HG02759 (cell line): Measurements from ENCODE around the gene KLC3.

Source experiments
- ATAC-seq: cut with Tn5 transposase; IDR thresholded peaks from one replicate; pipeline ENCODE4 v1.9.1; 2021; ENCODE audit warnings: mild to moderate bottlenecking, moderate library complexity; ENCODE audit not compliant: unreplicated experiment

Gene KLC3

DNA sequence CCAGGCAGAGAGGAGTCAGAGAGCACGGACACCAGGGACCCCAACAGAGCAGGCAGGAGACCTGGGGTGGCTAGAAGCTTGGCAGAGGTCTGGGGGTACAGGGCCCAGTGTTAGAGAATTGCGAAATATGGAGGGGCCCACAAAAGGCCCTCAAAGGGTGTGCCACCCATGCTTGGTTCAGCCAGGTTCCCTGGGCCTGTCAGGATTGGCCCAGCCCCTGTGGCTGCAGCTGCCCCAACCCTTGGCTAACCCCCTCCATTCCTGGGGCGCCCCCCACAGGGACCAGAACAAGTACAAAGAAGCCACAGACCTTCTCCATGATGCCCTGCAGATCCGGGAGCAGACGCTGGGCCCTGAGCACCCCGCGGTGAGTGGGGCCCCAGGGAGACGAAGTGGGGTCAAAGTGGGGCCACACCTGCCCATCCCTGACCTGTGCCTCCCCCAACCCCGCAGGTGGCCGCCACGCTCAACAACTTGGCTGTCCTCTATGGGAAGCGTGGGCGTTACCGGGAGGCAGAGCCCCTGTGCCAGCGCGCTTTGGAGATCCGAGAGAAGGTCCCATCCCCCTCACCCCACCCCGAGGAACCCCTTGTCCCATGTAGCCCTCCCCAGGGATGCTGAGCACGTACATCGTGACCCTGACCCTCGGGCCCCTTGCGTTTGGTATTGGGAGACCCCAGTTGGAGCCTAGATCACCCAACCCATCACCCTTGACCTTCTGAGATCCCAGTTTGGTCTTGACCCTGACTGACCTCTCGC is 8.0 kb downstream of the KLC3 start:
- ATAC-seq = no peak

DNA sequence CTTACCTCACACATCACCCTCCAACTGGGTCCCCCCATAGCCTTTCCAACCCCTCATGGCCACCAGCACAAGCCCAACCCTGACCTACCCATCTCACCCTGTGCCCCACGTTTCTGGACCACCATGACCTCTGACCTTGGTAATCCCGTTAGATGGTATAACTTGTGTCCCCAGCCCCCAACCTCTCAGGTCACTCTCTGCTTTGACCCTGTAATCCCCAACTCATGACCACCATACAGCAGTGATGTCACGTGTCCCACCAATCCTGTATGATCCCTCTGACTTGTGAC is 8.5 kb downstream of the KLC3 start:
- no peak for ATAC-seq

- no peak for ATAC-seq
These were observed 8.9 kb downstream of the KLC3 start for GRCh38 chr19:45349430-45349941.

GRCh38 chr19:45350477-45351058 is 10.0 kb downstream of the KLC3 start:
- no peak for ATAC-seq

GRCh38 chr19:45351401-45351952 is 10.9 kb downstream of the KLC3 start:
- ATAC-seq = no peak

- ATAC-seq = no peak
These were observed 11.5 kb downstream of the KLC3 start for GRCh38 chr19:45352062-45352461.

DNA sequence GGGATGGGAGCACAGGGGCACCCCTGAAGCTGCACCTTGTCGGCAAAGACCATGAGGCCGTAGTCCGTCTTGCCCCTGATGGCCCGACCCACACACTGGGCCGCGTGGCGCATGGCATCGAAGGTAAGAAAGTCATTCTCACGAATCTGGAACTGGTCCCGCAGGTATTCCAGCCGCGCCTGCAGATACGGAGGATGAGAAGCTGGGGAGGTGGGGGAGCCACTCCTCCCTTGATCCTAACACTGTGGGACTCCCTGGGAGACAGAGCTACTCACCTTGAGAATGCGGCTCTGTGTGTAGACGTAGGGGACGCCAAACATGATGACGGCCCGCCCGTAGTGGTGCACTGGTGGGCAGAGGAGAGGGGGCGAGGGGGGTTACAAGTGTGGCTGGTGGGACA is 11.9 kb downstream of the KLC3 start:
- ATAC-seq = no peak

DNA sequence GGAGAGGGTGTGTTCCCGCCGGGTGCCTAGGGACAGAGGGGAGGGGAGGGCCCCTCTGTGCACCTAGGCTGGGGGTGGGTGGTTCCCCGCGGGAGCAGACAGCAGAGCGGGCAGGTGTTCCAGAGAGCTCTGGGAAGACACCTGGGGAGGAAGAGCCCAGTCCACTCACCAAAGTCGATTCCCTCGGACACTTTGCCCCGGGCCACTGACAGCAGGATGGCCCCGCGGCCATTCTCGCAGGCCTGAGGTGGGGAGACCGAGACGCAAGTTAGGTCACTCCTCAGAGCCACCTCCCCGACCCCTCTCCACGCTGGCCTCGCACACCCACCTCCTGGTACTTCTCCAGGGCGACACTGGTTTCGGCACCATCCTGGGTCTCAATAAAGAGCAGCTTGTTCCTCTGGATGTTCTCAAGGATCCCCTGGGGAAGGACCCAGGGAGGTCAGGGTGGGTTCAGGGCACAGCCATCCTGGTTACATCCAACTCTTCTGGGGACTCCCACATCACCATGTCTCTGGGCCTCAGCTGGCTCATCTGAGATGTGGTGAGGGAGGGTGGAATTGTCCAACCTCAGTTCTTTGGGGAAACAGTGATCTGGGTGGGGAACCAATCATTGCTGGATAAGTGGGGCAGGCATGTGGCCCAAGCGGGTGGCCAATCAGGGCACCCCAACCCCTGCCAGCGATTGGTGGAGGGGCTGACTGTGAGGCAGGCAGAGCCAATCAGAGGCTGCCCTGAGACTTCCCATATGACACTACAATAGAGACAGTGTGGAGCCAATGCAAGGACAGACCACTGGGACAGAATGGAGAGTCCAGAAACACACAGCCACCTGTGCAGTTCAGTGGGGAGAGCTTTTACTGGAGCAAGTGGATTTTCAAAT is 12.6 kb downstream of the KLC3 start:
- no peak for ATAC-seq

DNA sequence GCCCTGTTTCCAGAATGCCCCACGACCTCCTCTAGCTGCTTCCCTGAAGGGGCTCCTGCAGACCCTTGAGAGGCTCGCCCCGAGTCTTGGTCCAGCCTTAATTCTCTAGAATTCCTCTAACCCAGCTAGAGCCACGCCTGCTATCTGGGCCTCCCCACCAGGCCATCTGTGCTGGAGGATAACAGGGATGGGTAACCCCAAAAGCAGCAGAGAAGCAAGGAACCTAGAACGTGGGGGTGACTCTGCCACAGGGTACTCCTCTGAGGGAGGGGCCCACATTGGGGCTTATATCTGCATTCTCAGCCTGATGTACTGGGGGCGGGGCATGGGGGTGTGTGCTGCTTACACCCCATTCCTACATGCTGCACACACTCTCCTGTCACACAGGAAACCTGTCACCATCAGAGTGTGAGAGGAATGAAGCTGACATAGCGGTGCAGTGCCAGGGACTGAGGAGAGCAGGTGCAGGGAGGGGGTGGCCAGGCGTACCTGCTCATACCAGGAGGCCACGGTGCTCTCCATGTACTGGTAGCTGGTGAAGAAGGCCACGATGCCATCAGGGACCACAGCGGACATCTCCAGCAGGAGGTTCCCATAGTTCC is 13.8 kb downstream of the KLC3 start:
- no peak for ATAC-seq

- ATAC-seq = no peak
These were observed 14.9 kb downstream of the KLC3 start for GRCh38 chr19:45355402-45355801.

- ATAC-seq = no peak
These were observed 15.4 kb downstream of the KLC3 start for GRCh38 chr19:45355910-45356309.

DNA sequence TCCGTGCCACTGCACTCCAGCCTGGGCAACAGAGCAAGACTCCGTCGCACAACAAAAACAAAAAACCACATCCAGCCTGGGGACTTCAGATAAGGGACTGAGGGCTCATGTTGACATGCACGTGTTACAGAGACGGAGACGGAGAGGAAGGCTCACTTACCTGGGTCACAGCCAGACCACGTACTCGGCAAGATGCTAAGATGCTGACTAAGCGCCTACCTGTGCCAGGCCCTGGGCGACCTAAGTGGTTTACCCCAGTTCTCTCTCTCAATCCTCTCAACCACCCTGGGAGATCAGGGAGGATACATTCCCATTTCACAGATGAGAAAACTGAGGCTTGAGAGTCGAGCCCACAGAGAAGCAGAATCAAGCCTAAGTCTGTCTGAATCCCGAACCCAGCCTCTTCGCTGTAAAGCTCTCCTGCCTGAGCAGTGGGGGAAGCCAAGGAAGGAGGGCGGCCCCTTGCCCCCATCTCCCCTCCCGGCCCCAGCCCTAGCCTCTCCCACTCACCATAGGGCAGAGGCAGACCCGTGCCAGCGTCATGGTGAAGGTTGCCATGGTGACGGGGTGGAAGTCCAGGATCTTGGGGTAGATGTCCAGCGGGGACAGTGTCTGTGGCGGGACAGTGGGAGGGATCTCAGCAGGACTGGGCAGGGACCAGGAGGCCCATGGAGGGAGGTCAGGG is 16.4 kb downstream of the KLC3 start:
- no peak for ATAC-seq

DNA sequence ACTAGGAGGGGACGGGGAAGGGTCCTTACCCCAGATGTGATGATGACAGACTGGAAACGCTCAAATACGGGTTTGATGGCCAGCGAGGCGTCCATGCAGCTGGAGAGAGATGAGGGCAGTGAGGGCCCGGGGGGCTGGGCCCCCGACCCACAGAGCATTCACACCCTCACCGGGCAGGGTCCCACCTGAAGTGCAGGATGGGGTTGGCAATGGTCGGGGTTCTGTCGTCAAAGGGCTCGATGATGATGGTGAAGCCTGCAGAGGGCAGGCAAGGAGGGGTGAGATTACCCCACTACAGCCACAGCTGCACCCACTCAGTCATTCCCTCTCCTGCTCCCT is 16.9 kb downstream of the KLC3 start:
- ATAC-seq = no peak

DNA sequence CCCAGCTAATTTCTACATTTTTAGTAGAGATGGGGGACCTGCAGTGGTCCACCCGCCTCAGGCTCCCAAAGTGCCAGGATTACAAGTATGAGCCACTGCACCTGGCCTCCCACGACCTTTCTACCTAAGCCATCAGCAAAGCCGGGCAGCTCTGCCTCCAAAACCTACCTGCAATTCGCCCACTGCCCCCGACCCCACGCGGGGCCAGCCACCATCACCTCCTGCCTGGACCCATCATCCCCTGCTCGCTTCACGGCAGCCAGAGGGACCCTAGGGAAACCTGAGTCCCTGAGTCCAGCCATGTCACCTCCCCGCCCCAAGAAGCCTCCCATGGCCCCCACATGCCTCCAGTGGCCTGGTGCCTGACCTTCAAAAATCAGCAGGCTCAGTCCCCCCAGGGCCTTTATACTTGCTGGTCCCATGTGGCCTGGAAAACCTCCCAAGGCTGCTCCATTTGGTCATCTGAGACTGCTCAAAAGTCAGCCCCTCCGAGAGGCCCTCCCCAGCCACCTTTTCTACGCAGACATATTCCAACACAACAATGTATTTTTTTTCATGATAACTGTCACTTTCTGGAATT is 17.8 kb downstream of the KLC3 start:
- ATAC-seq = no peak

GRCh38 chr19:45361608-45362007 is 21.1 kb downstream of the KLC3 start:
- no peak for ATAC-seq

- no peak for ATAC-seq
These were observed 21.7 kb downstream of the KLC3 start for GRCh38 chr19:45362291-45362690.

DNA sequence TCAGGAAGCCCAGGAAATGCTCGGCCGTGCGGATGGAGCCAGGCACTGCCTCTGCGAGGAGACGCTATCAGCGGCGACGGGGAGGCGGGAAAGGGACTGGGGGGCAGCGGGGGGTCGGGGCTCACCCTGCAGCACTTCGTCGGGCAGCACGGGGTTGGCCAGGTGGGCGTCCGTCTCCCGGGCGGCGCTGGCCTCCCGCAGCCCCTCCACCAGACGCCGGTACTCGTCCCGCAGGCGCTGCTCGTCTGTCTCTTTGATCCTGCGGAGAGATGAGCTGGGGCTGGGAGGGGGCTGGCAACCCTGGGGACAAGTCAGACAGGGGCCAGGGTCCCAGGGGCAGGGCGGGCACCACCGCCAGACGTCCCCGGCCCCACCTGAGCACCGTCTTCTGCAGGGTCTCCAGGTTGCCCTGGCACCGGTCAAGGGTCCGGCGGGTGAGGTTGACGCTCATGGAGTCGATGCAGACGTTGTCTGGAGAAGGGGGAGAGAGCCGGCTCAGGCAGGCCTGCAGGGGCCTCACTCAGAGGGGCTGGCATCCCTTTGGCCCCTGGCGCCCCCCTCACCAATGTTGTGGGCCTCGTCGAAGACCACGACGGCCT is 23.4 kb downstream of the KLC3 start:
- ATAC-seq = no peak

GRCh38 chr19:45364696-45365095 is 24.1 kb downstream of the KLC3 start:
- ATAC-seq = no peak

GRCh38 chr19:45368127-45368526 is 27.6 kb downstream of the KLC3 start:
- ATAC-seq = no peak
